Measurements from ENCODE around the gene NDE1. TPM values are rescaled to one million over a fixed set of nuclear protein-coding genes. Genes with fewer than 3 reads are reported as not detected.
"Not testable (repeated sequence)": the region's sequence is repeated elsewhere in the genome, so short reads cannot be mapped to it uniquely, and the experiment has no call there.

NDE1 gene
- polyA plus RNA-seq, 1 experiment = 25.6 TPM

DNA sequence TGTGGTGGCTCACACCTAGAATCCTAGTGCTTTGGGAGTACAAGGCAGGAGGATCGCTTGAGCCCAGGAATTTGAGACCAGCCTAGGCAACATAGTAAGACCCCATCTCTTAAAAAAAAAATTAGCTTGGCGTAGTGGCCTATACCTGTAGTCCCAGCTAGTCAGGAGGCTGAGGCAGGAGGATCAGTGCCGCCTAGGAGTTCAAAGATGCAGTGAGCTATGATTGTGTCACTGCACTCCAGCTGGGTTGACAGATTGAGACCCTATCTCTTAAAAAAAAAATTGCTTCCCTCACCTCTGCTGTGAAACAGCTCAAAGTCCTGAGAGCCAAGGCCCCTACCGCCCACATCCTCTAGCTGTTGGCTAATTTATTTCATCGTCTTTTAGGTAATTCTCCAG is 10.2 kb downstream of the NDE1 start:
- CTCF ChIA-PET = interaction anchor here (3.3 kb wide), 1 partner anchor 17 kb away, joined by 10 read pairs; the partner anchor contains the start of gene MARF1
- POLR2A ChIA-PET = no interaction called here
- DNase-seq (ENCODE audit: low read depth) = no peak
- TF ChIP-seq, protein P1, sequence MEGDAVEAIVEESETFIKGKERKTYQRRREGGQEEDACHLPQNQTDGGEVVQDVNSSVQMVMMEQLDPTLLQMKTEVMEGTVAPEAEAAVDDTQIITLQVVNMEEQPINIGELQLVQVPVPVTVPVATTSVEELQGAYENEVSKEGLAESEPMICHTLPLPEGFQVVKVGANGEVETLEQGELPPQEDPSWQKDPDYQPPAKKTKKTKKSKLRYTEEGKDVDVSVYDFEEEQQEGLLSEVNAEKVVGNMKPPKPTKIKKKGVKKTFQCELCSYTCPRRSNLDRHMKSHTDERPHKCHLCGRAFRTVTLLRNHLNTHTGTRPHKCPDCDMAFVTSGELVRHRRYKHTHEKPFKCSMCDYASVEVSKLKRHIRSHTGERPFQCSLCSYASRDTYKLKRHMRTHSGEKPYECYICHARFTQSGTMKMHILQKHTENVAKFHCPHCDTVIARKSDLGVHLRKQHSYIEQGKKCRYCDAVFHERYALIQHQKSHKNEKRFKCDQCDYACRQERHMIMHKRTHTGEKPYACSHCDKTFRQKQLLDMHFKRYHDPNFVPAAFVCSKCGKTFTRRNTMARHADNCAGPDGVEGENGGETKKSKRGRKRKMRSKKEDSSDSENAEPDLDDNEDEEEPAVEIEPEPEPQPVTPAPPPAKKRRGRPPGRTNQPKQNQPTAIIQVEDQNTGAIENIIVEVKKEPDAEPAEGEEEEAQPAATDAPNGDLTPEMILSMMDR (IDR thresholded peaks at IDR 0.05; ENCODE audit: insufficient read depth, low read depth, low read length) = no peak
- no peaks in the 10 kb centered on the region; the same call in 1 of the 2 replicates for H3K36me3 ChIP-seq (ENCODE audit: control insufficient read depth, insufficient read depth, low read length)
- no peak overlapping the region for H3K4me3 ChIP-seq (ENCODE audit: low read depth, low read length)
- no peaks in the 10 kb centered on the region for H3K27me3 ChIP-seq (ENCODE audit: control insufficient read depth, insufficient read depth, low read length)

DNA sequence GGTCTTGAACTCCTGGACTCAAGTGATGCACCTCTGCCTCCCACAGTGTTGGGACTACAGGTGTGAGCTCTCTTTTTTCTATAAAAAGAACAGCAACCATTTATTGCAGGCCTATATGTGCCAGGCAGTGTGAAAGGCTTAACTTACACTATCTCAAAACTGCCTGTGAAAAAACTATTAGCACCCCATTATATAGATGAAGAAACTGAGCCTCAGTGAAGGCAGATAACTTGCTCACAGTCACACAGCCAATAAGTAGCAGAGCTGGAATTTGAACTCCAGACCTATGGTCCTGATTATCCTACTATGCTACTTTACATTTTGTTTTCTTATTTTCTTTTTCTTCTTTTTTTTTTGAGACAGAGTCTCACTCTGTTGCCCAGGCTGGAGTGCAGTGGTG is 15.1 kb downstream of the NDE1 start:
- DNase-seq (ENCODE audit: low read depth) = no peak
- no peaks in the 10 kb centered on the region for H3K27me3 ChIP-seq (ENCODE audit: control insufficient read depth, insufficient read depth, low read length)
- ChIA-PET CTCF (interaction anchor here (1.9 kb wide), 1 partner anchor 8 kb away, joined by 6 read pairs; no protein-coding TSS in a partner anchor), POLR2A (no interaction called here)
- H3K4me3 ChIP-seq (ENCODE audit: low read depth, low read length) = no peak overlapping the region
- TF ChIP-seq, protein P1 (IDR thresholded peaks at IDR 0.05; ENCODE audit: insufficient read depth, low read depth, low read length) = no peak
- peaks cover 9% of the 10 kb centered on the region for H3K36me3 ChIP-seq (ENCODE audit: control insufficient read depth, insufficient read depth, low read length)

DNA sequence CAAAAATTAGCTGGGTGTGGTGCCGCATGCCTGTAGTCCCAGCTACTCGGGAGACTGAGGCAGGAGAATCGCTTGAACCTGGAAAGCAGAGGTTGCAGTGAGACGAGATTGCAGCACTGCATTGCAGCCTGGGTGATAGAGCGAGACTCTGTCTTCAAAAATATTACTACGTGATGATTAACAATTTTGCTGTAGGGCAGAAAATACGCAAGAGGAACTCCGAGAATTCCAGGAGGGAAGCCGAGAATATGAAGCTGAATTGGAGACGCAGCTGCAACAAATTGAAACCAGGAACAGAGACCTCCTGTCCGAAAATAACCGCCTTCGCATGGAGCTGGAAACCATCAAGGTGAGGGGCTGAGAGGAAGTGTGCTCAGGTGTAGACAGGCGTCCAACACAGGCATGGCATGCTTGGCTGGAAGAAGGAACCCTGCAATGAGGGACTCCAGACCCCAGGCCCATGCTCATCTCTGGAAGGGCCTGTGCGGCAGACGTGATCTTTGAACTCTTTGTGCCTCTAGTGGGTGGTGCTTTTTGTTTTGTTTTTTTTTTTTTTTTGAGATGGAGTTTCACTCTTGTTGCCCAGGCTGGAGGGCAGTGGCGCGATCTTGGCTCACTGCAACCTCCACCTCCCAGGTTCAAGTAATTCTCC is 17.2 kb downstream of the NDE1 start:
- Histone ChIP-seq H3K27me3 (ENCODE audit: control insufficient read depth, insufficient read depth, low read length) (no peaks in the 10 kb centered on the region), H3K4me3 (ENCODE audit: low read depth, low read length) (no peak overlapping the region), H3K36me3 (ENCODE audit: control insufficient read depth, insufficient read depth, low read length) (peaks cover 9% of the 10 kb centered on the region)
- ChIA-PET POLR2A (no interaction called here), CTCF (interaction anchor here (0.6 to 1.9 kb wide), 3 partner anchors 10 to 76 kb away, joined by 3 to 6 read pairs (median 3); no protein-coding TSS in a partner anchor)
- no peak for DNase-seq (ENCODE audit: low read depth)
- TF ChIP-seq, protein P1 (IDR thresholded peaks at IDR 0.05; ENCODE audit: insufficient read depth, low read depth, low read length) = no peak

DNA sequence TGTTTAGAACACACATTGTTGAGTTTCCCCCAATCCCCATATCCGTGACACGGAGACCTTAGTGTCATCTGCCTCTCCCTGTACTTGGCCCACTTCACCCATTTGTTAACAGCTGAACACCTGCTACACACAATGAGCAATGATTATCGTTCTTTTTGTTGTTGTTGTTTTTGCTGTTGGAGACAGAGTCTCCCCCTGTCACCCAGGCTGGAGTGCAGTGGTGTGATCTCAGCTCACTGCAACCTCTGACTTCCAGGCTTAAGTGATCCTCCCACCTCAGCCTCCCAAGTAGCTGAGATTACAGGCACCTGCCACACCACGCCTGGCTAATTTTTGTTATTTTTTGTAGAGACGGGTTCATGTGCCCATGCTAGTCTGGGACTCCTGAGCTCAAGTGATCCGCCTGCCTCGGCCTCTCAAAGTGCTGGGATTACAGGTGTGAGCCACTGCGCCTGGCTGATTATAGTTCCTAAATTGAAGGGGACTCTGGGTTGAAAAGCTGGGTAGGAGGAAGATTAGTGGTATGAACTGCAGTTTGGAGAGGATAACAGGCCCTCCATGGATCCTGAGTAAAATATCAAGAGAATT is 21.6 kb downstream of the NDE1 start:
- DNase-seq (ENCODE audit: low read depth) = no peak

GRCh38 chr16:15672127-15672513 is 22.1 kb downstream of the NDE1 start:
- H3K27me3 ChIP-seq (ENCODE audit: control insufficient read depth, insufficient read depth, low read length); DNase-seq (ENCODE audit: low read depth); H3K4me3 ChIP-seq (ENCODE audit: low read depth, low read length); H3K36me3 ChIP-seq (ENCODE audit: control insufficient read depth, insufficient read depth, low read length); POLR2A ChIA-PET: not testable (repeated sequence)
- CTCF ChIA-PET = interaction anchor here (1.1 to 1.7 kb wide), 4 partner anchors 12 to 32 kb away, joined by 3 to 5 read pairs (median 3); no protein-coding TSS in a partner anchor

More for the DNA sequence above, 21.6 kb downstream of the NDE1 start:
- POLR2A ChIA-PET = no interaction called here
- CTCF ChIA-PET = interaction anchor here (1.1 to 1.7 kb wide), 4 partner anchors 12 to 32 kb away, joined by 3 to 5 read pairs (median 3); no protein-coding TSS in a partner anchor
- H3K4me3 ChIP-seq (ENCODE audit: low read depth, low read length) = no peak overlapping the region
- H3K27me3 ChIP-seq (ENCODE audit: control insufficient read depth, insufficient read depth, low read length) = no peaks in the 10 kb centered on the region
- TF ChIP-seq, protein P1 (IDR thresholded peaks at IDR 0.05; ENCODE audit: insufficient read depth, low read depth, low read length) = no peak
- H3K36me3 ChIP-seq (ENCODE audit: control insufficient read depth, insufficient read depth, low read length) = peaks cover 10% of the 10 kb centered on the region

Measured in BJ (cell line).